ENCODE measurements around the gene NUP58.
"Not testable (repeated sequence)": the region's sequence is repeated elsewhere in the genome, so short reads cannot be mapped to it uniquely, and the experiment has no call there.

NUP58 gene

GRCh38 chr13:25306671-25307464 lies 5.4 kb downstream of the NUP58 start:
- DNase-seq (ENCODE audit: low read depth): no peak

- no peak for DNase-seq (ENCODE audit: low read depth)
Observed at GRCh38 chr13:25310891-25311290, 9.5 kb downstream of the NUP58 start.

- DNase-seq (ENCODE audit: low read depth): peak; percentile 67
Observed at GRCh38 chr13:25318946-25319345, 17.5 kb downstream of the NUP58 start.

- peak; percentile 43 for DNase-seq (ENCODE audit: low read depth)
Observed at GRCh38 chr13:25319771-25320170, 18.3 kb downstream of the NUP58 start.

DNA sequence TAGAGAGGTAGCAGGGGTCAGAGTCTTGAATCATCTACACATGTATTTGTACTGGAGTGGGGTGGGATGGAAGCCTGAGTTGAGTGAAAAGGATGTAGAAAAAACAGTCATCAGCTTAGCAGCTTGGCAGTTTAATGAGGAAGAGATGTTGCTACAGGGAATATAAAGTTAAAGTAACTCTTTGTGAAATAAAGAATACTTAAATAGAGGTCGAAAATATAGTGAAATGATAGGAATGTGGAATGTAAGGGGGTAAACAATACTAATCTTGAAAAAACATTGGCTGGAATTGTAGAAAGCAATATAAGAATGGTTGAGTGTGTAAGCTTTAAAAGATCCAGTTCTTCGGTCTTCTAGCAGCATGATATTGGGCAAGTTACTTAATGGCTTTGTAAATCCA lies 22.7 kb downstream of the NUP58 start:
- DNase-seq (ENCODE audit: low read depth): no peak

- peak; percentile 51 for DNase-seq (ENCODE audit: low read depth)
Observed at GRCh38 chr13:25329706-25330105, 28.3 kb downstream of the NUP58 start.

GRCh38 chr13:25330541-25330940 lies 29.1 kb downstream of the NUP58 start:
- no peak for DNase-seq (ENCODE audit: low read depth)

GRCh38 chr13:25335856-25336255 lies 34.4 kb downstream of the NUP58 start:
- DNase-seq (ENCODE audit: low read depth): peak; percentile 4

GRCh38 chr13:25345576-25345975 lies 44.2 kb downstream of the NUP58 start:
- no peak for DNase-seq (ENCODE audit: low read depth)

GRCh38 chr13:25347151-25347550 lies 45.7 kb downstream of the NUP58 start:
- DNase-seq (ENCODE audit: low read depth): no peak

- no peak for DNase-seq (ENCODE audit: low read depth)
Observed at GRCh38 chr13:25351404-25351803, 50.0 kb downstream of the NUP58 start.

DNA sequence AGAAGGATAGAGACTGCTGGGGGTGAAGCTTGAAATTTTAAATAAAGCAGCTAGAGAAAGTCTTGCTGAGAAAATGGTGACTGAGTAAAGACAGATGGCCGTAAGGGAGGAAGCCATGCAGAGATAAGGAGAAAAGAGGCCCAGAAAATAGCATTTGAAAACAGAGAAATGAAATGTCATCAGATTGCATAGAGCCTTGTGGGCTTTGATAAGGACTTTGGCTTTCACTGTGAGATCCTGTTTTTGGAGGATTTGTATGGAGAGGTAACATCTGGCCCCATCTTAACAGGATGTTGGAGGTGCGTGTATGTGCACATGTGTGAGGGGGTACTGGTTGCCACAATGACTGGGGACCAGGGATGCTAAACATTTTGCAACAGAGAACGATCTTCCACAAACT lies 50.8 kb downstream of the NUP58 start:
- no peak for DNase-seq (ENCODE audit: low read depth)

DNA sequence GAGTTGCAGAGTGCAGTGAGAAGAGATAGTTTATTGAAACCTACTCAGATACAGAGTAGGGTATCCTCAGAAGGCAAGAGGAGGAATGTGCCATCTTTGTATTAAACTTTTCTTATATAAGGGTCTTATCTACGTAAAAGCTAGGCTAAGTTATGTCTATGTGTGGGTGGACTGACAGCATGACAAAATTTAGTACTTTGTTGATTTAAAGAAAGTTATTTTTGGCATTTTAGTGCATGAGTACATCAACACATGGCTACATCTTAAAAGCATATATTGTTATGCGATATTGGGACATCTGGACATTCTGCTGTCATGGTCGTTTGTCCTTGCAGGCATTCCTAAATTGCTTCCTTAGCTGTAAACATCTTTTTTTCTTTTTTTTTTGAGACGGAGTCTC lies 51.4 kb downstream of the NUP58 start:
- no peak for DNase-seq (ENCODE audit: low read depth)

GRCh38 chr13:25353344-25353743 lies 51.9 kb downstream of the NUP58 start:
- no peak for DNase-seq (ENCODE audit: low read depth)

GRCh38 chr13:25354377-25354776 lies 53.0 kb downstream of the NUP58 start:
- no peak for DNase-seq (ENCODE audit: low read depth)

GRCh38 chr13:25360443-25360842 lies 59.0 kb downstream of the NUP58 start:
- DNase-seq (ENCODE audit: low read depth): not testable (repeated sequence)

GRCh38 chr13:25365720-25366235 lies 64.4 kb downstream of the NUP58 start:
- no peak for DNase-seq (ENCODE audit: low read depth)

- DNase-seq (ENCODE audit: low read depth): no peak
Observed at GRCh38 chr13:25371158-25371874, 69.9 kb downstream of the NUP58 start.

- no peak for DNase-seq (ENCODE audit: low read depth)
Observed at GRCh38 chr13:25371875-25372283, 70.5 kb downstream of the NUP58 start, which contains the start of gene ATP8A2. Gene ATP8A2, plus strand, starts transcription at chr13:25371974. Its CDS starts 239 bp downstream, at chr13:25372213.

GRCh38 chr13:25372284-25373081 lies 71.1 kb downstream of the NUP58 start:
- no peak for DNase-seq (ENCODE audit: low read depth)

- peak; percentile 21 for DNase-seq (ENCODE audit: low read depth)
Observed at GRCh38 chr13:25375727-25376358, 74.4 kb downstream of the NUP58 start.
